ENCODE measurements around the gene FCMR.

Gene FCMR

DNA sequence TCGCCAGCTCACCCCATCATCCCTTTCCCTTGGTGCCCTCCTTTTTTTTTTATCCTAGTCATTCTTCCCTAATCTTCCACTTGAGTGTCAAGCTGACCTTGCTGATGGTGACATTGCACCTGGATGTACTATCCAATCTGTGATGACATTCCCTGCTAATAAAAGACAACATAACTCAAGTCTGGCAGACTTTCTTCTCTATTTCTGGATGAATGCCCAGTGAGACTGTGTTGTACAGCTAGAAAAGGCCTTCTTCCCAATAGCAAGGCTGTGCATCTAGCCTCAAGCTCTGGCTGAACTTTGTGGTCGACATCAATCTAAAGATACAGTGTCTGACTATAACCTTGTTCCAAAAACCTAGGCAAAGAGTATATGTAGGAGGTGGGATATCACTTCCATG, 18.1 kb downstream of the FCMR start:
- no peak for DNase-seq (ENCODE audit: low read depth in 4 of 4, low spot score in 1 of 4)

- DNase-seq (ENCODE audit: low read depth in 4 of 4, low spot score in 1 of 4), result no peak
Measured at GRCh38 chr1:206902702-206903101, 19.0 kb downstream of the FCMR start.

GRCh38 chr1:206901944-206902343, 19.8 kb downstream of the FCMR start:
- DNase-seq (ENCODE audit: low read depth in 4 of 4, low spot score in 1 of 4), result no peak

DNA sequence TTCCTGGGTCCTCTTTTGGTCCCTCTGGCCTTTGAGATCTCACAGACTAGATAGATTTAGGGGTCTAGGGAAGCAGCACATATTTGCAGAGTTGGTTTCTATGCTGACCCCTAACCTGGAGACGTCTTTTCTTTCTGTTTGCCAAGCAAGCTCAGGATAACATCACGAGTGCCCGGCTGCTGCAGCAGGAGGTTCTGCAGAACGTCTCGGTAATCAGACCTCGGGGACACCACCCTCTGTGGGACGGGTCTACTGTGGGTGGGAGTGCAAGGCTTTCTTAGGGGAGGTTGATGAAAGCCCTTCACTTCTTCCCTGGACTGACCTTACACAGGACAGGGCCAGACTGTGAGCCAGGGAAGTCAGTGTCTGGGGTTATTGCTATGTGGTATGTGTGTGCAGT, 21.6 kb downstream of the FCMR start:
- DNase-seq (ENCODE audit: low read depth in 4 of 4, low spot score in 1 of 4), result no peak

GRCh38 chr1:206899717-206900116, 22.0 kb downstream of the FCMR start:
- no peak for DNase-seq (ENCODE audit: low read depth in 4 of 4, low spot score in 1 of 4)

DNA sequence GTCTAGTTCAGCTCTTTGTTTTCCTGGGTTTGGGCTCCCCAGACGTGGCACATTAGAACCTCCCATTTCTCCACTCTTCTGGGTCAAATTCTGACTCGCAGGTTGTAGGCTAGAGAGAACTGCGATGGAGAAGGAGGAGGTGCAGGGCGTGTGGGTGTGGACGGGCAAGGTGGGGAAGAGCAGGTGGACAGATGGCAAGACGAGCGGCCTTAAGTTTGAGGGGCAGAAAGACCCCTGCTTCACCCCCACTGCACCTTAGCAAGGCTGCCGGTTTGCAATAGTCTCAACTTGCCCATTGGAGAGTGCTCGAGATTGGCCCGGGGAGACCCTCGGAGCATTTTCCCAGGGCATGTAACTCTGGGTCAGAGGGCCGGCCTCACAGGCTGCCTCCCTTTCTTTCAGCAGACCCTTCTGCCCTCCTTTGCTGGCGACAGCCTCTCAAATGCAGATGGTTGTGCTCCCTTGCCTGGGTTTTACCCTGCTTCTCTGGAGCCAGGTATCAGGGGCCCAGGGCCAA, 22.8 kb downstream of the FCMR start:
- no peak for DNase-seq (ENCODE audit: low read depth in 4 of 4, low spot score in 1 of 4)

DNA sequence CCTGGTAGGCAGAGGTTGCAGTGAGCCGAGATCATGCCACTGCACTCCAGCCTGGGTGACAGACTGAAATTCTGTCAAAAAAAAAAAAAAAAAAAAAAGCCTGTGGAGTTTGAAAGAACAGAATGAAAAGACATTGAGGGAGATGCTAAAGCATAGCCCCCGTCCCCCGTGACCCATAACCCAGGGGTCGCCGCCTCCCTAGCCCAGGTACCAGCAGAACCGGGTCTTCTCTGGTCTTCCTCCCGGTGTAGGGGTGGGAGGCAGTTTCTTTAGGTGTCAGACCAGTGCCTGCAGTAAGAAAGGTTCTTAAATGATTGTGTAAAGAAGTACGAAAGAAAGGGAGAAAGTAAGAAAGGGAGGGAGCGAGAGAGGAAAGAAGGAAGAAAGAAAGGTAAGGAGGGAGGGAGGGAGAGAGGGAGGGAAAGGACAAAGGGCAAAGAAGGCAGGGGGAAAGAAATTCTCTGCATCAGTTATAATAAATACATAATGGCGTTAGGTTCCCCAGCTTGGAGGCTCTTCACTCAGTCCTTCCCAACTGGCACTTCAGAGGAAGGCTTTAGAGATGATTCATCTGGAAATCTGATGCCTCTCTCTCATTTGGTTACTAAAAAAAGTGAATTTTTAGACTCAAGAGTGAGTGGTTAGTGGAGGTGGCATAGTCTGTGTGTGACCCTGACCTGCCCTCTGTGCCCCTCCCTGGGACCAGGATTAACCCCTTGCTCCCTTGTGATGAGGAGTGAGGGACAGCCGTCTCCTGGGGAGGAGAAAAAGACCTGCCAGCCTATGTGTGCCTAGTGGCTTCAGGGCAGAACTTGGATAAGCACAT, 23.4 kb downstream of the FCMR start:
- DNase-seq (ENCODE audit: low read depth in 4 of 4, low spot score in 1 of 4), result no peak

DNA sequence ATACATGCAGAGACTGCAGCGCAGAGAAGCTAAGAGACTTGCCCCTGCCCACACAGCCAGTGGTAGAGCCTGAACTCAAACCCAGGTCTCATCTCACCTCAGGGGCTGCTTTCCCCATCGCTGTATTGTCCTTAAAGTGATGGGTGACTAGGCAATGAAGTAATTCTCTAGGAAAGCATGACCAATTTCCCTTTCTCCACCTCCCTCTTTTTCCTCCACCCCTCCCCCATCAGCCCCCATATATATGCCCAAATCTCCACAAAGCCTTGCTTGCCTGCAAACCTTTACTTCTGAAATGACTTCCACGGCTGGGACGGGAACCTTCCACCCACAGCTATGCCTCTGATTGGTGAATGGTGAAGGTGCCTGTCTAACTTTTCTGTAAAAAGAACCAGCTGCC, 24.6 kb downstream of the FCMR start, which contains the start of gene IL24:
TSS of gene IL24 (plus strand) at position 269 of the 400 bp plus-strand sequence. CDS start 390 bp downstream, outside the sequence.
- peak in 1 of 4 experiments; percentile 76 for DNase-seq (ENCODE audit: low read depth in 4 of 4, low spot score in 1 of 4)

DNA sequence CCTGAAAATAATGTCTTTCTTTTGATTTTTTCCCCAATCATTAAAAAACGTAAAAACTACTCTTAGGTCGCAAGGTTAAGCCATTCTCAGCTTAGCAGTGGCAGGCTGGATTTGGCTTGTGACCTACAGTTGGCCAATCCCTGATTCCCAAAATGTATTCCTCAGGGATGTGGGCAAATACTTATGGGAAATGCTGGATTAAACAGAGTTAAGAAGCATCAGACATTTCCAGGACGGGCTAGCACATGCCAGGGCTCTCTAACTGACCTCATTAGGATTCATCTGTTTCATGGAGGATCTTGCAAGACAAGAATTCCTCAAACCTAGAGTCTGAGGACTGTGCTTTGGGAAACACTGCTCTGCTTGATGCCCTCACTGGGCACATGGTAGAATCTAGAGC, 25.5 kb downstream of the FCMR start:
- DNase-seq (ENCODE audit: low read depth in 4 of 4, low spot score in 1 of 4), result no peak

DNA sequence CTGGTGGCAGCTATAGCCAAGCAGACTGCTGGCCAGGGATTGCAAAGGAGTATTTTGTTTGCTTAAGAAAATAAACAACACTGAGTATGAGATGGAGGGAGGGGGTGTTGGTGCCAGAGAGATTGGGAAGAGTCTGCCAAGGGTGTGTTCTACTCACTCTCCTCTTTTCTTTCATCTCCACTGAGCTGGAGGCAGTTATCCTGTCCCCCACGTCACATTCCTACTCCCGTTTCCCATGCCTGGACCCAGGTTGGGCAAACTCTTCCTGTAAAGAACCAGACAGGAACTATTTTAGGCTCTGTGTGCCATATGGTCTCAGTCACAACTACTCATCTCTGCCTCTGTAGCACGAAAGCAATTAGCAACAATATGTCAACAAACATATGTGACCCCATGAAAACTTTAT, 25.9 kb downstream of the FCMR start:
- DNase-seq (ENCODE audit: low read depth in 4 of 4, low spot score in 1 of 4), result no peak

DNA sequence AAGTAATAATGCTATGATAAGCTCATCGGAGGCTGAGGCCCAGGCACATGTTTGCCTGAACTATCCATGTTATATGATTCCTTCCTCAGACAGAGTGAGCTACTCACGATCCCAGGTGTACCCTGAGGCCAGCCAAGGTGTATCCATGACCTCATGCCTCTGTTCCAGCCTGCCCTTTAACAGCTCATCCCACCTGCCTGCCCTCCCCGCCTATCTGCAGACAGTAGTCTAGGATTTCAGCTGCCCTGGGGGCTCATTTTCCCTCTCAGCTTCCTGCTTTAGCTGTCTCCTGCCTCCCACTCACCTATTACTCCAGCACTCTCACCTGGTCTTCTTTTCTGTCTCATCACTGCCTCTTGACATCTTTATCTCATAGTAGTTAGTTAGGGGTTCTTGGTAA, 26.4 kb downstream of the FCMR start:
- no peak for DNase-seq (ENCODE audit: low read depth in 4 of 4, low spot score in 1 of 4)

DNA sequence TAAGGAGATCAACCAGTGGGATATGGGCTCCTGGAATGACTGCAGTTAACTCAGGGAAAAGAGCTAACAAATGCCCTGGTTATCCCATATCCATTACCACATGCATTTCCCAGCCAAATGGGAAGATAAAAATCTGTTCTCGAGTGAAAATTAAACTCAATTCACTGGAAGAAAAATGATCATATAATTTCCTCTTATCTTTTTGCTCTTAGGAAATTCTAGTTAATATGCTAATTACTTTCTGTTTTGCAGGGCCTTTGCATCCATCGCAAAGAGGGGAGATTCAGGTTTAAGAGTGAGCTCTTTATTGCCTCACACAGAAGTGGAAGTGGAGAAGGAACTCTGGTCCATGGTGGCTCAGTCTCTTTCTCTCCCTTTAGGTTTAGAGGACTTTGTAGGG, 28.4 kb downstream of the FCMR start:
- no peak for DNase-seq (ENCODE audit: low read depth in 4 of 4, low spot score in 1 of 4)

- DNase-seq (ENCODE audit: low read depth in 4 of 4, low spot score in 1 of 4), result no peak
Measured at GRCh38 chr1:206892351-206892984, 29.3 kb downstream of the FCMR start.

- DNase-seq (ENCODE audit: low read depth in 4 of 4, low spot score in 1 of 4), result no peak
Measured at GRCh38 chr1:206891412-206891811, 30.3 kb downstream of the FCMR start.

- DNase-seq (ENCODE audit: low read depth in 4 of 4, low spot score in 1 of 4), result no peak
Measured at GRCh38 chr1:206890125-206891060, 31.3 kb downstream of the FCMR start.

DNA sequence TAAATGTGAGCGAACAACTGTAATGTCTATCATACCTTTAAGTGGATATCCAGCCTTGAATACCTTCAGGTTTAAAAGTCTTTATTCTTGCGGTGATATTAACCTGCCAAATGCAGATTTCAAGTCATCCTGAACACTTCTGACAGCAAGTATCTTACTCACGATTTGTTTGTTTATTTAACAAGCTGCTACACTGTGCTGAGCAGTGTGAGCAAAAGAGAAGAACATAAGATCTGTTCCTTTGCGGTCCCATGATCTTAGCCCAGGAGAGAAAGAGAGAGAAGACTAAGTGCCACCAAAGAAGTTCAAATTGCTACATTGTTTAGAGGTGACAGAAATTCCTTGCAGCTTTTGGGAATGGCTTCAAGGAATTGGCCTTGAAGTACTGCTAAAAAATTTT, 34.0 kb downstream of the FCMR start:
- DNase-seq (ENCODE audit: low read depth in 4 of 4, low spot score in 1 of 4), result no peak

GRCh38 chr1:206886831-206887230, 34.9 kb downstream of the FCMR start:
- DNase-seq (ENCODE audit: low read depth in 4 of 4, low spot score in 1 of 4), result no peak

DNA sequence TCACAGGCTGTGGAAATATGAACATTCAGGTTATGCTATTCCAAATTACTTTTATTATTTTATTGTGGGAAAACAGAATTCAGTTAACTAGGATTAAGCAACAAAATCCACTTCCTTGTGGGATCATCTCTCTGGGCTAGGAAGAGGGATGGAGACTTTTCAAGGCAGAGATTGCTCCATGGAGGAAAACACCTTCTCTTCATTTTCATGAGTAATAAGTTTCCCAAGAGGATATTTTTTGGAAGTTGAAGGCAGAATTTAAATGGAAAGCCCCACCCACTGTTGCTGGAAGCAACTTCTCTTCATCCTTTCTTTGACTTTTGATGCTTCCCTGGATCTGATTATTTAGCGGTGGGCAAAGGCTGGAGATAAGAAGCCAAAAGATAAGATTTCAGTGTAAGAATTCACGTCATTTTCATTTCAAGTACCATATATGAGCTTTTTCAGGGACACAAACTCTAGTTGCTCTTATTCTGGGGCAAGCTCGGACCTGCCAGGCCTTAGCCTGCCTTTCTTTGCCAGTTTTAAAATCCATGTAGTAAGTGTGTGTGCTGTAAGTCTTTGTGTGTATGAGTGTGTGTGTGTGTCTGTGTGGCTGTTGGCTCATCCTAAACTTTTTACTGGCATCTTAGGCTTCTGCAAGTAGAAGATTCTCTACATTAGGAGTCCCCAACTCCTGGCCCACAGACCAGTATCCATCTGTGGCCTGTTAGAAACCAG, 36.2 kb downstream of the FCMR start:
- no peak for DNase-seq (ENCODE audit: low read depth in 4 of 4, low spot score in 1 of 4)

DNA sequence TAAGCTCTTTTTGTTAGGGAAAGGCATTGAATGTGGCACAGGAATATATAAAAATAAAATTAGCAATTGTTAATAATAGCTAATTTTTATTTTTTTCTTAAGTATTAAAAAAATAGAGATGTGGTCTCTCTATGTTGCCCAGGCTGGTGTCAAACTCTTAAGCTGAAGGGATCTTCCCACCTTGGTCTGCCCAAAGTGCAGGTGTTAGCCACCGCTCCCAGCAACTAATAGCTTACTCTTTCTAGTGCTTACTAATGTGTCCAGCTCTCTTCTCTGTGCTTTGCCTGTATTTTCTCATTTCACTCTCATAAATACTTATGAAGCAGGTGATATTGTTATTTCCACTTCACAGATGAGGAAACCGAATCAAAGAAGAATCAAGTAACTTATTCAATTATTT, 37.9 kb downstream of the FCMR start:
- DNase-seq (ENCODE audit: low read depth in 4 of 4, low spot score in 1 of 4), result no peak

- DNase-seq (ENCODE audit: low read depth in 4 of 4, low spot score in 1 of 4), result no peak
Measured at GRCh38 chr1:206883160-206883559, 38.6 kb downstream of the FCMR start.

DNA sequence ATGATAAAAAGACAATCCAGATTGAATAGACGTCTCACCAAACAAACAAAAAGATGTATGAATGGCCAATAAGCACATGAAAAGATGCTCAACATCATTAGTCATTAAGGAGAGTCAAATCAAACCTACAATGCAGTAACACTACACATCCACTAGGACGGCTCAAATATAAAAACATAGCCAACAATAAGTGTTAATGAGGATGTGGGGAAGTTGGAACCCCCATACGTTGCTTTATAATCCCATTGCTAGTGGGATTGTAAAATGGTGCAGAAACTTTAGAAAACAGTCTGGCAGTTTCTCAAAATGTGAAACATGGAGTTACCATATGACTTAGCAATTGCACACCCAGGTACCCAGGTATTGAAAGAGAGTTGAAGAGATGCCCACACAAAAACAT, 39.2 kb downstream of the FCMR start:
- DNase-seq (ENCODE audit: low read depth in 4 of 4, low spot score in 1 of 4), result no peak
